GM10847 (cell line): ENCODE measurements around the gene PSIP1.

Source experiments
- POLR2A ChIP-seq: IDR thresholded peaks from 2 replicates; pipeline ENCODE4 v1.6.1; 2011; ENCODE audit not compliant: insufficient read length; ENCODE audit errors: extremely low read depth

The PSIP1 gene

DNA sequence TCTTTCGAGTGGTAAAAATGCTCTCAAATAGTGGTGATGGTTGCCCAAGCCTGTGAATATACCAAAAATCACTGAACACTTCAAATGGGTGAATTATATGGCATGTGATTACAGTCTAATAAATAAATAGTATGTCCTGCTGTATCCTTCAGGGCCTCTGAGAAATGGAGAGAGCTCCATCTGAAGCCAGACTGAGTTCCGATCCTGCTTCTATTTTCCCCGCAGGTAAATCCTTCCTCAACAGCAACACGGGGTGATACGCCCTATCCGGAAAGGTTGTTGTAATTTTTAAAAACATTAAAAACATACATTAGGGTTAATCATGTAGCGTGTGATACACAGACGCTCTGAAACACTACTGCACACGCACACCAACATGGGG lies 88.8 kb downstream of the PSIP1 start:
- TF ChIP-seq POLR2A: no peak

DNA sequence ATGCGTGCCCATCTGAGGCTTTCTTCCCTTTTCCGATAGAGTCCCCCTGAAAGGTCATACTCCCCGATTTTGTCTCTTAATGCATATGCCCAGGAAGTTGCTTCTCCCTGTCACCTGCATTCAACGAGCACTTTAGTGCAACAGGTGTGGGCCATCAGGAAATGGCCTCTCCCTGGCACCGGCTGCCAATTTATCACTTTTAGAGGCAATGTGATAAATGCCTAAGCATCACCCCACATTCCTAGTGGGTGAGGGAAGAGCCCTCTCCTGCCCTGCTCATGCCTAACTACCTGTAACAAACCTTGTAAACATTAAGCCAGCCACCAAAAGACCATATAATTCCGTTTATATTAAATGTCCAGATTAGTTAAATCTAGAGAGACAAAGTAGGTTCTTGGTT lies 89.2 kb downstream of the PSIP1 start:
- TF ChIP-seq POLR2A: no peak

DNA sequence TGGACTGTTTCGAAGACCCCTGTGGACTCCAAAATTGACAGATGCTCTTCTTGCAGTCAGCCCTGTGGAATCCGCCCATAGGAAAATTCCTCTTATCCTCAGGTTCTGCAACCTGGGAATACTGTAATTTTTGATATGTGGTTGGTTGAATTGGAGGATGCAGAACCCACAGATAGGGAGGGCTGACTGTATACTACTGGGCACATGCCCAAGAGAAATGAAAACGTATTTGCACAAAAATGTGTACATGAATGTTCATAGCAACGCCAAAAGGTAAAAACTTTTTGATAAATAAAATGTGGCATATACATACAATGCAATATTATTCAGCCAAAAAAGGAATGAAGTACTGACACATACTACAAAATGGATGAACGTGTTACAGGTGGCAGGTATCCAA lies 90.0 kb downstream of the PSIP1 start:
- TF ChIP-seq POLR2A: no peak

DNA sequence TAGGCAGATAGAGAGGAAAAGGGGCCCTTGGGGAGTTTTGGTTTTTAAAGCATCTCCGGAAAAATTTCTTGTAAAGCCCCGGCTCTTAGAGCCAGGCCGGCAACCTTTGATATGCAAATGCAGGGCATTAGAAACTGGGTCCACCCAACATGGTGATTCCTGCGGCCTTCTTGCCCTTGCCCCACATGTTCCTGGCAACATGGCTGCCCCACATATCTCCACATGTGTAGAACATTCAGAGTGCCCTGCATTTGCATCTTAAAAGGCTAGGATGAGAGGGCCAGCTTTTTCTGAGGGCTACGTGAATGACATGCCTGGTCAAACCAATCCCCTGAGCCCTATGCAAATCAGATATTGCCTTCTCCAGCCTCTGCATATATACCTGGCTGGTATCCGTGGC lies 93.1 kb downstream of the PSIP1 start:
- no peak for TF ChIP-seq POLR2A

DNA sequence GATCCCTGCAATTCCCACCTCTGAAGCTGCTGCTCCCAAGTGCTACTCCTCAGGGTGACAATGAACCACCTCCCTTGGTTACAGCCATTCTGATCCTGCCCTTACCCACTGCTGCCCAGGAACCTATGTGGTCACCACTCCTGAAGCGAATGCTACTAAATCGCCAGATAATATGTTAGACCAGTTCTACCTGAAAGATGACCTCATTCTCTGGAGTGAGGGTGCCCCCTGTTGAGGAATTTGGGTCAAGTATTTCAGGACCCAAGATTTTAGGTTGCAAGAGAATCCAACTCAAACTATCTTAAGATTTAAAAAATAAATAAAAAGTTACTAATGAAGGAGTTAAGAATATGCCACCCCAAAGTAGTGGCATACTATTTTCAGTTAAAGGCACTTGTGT lies 93.9 kb downstream of the PSIP1 start:
- TF ChIP-seq POLR2A: no peak
